Measurements from ENCODE around the gene ADIPOQ. TPM values are rescaled to one million over a fixed set of nuclear protein-coding genes. Genes with fewer than 3 reads are reported as not detected.

The ADIPOQ gene
- total and polyA plus RNA-seq, 8 donors, result 0.03 to 0.10 (median 0.06) TPM; not detected in 4

DNA sequence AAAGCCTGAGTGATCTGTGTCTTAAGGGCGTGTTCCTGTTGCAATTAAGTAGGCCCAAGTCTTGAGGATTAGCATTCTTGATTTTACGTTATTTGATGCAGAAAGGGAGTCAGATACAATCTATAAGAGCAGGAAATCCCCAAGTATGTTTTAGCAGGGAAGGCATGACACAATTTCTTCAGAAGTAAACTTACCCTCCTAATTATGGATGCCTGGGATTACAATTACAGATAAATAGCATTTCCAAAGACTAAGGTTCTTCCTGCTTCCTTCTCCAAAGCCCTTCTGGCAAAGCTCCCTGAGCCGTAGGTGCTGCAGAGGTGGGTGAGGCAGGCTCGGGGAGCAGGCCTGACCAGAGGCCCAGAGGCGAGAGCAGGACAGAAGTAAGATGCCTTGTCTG is 52.9 kb downstream of the ADIPOQ start:
- ATAC-seq, result no peak

DNA sequence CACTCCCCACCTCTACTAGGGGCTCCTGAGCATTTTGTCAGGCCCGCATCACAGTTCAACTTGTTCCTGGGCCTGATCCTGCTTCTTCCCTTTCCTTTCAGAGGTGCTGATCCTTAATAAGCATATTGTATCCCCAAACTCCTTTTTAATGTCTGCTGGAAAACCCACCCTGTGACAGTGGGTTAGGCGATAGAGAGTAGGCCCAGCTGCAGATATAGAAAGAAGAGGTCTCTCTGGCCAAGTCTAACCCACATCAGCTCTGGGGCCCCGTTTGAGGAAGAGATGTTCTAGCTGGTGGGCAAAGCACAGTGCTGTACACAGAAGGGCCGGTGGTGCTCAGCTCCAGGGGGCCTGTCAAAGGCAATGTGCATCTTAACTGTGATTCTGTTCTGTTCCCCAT is 53.5 kb downstream of the ADIPOQ start:
- Histone ChIP-seq H3K9me3 (no peaks in the 10 kb centered on the region), H3K27me3 (no peaks in the 10 kb centered on the region), H3K36me3 (no peaks in the 10 kb centered on the region), H3K4me1 (no peaks in the 10 kb centered on the region), H3K27ac (no peak overlapping the region), H3K4me3 (no peak overlapping the region)
- no peak for DNase-seq
- no peak for ATAC-seq
- TF ChIP-seq, protein P1, sequence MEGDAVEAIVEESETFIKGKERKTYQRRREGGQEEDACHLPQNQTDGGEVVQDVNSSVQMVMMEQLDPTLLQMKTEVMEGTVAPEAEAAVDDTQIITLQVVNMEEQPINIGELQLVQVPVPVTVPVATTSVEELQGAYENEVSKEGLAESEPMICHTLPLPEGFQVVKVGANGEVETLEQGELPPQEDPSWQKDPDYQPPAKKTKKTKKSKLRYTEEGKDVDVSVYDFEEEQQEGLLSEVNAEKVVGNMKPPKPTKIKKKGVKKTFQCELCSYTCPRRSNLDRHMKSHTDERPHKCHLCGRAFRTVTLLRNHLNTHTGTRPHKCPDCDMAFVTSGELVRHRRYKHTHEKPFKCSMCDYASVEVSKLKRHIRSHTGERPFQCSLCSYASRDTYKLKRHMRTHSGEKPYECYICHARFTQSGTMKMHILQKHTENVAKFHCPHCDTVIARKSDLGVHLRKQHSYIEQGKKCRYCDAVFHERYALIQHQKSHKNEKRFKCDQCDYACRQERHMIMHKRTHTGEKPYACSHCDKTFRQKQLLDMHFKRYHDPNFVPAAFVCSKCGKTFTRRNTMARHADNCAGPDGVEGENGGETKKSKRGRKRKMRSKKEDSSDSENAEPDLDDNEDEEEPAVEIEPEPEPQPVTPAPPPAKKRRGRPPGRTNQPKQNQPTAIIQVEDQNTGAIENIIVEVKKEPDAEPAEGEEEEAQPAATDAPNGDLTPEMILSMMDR (IDR thresholded peaks at IDR 0.05), result no peak
- intact Hi-C loops (cut with DNase I), result no loop called here

More for the DNA sequence above, 52.9 kb downstream of the ADIPOQ start:
- Histone ChIP-seq H3K4me1 (no peaks in the 10 kb centered on the region), H3K27me3 (no peaks in the 10 kb centered on the region), H3K4me3 (no peak overlapping the region), H3K9me3 (no peaks in the 10 kb centered on the region), H3K36me3 (no peaks in the 10 kb centered on the region), H3K27ac (no peak overlapping the region)
- intact Hi-C loops (cut with DNase I), result no loop called here
- no peak for DNase-seq
- TF ChIP-seq, protein P1 (IDR thresholded peaks at IDR 0.05), result no peak

DNA sequence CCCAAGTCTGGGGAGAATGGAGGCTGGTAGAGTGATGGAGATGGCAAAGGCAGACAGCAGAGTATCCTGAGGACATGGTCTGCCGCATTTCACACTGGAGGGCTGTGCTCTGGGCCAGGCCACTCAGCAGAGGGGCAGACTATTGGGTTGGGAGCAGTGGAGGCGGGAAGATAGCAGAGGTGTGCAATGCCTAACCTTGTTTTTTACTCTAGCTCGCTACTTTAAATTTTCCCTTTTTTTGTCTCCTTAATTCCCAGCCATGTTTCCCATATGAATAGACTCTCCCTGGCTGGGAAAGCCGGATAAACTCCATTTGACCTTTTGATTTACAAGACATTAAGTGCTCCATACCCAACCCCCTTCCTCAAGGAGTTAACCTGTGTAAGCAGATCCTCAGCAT is 54.4 kb downstream of the ADIPOQ start:
- no peaks in the 10 kb centered on the region for H3K4me1 ChIP-seq
- intact Hi-C loops (cut with DNase I), result no loop called here
- no peaks in the 10 kb centered on the region for H3K27me3 ChIP-seq
- peak; percentile 60 for ATAC-seq
- no peak overlapping the region for H3K4me3 ChIP-seq
- no peaks in the 10 kb centered on the region for H3K36me3 ChIP-seq
- DNase-seq, result no peak
- TF ChIP-seq, protein P1 (IDR thresholded peaks at IDR 0.05), result no peak
- no peak overlapping the region for H3K27ac ChIP-seq
- H3K9me3 ChIP-seq, result no peaks in the 10 kb centered on the region

DNA sequence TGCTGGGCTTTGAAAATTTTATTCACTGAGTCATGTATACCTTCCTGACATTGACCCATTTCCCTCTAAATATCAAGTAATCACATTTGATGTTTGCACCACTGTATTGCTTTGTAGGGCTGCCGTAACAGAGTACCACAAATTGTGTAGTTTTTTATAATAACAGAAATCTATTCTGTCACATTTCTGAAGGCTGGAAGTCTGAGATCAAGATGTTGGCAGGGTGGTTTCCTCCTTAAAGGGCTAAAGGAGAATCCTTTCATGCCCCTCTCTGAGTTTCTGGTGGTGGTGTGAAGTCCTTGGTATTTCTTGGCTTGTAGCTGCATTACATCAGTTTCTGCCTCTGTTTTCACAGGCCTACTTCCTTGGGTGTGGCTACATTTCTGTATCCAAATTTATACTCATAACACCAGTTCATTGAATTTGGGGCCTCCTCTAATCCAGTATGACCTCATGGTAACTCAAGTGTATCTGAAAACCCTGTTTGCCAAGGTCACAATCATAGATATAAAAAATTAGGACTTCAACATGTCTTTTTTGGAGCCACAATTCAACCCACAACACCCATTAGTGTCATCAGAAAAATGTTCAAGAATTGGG is 58.7 kb downstream of the ADIPOQ start:
- Histone ChIP-seq H3K4me3 (no peak overlapping the region), H3K9me3 (peaks cover 0 to 2% of the 10 kb centered on the region in 2 donors), H3K4me1 (no peaks in the 10 kb centered on the region), H3K27ac (no peak overlapping the region), H3K27me3 (no peaks in the 10 kb centered on the region), H3K36me3 (no peaks in the 10 kb centered on the region)
- intact Hi-C loops (cut with DNase I), result no loop called here
- DNase-seq (no peak), ATAC-seq (no peak)
- TF ChIP-seq, protein P1 (IDR thresholded peaks at IDR 0.05), result no peak

DNA sequence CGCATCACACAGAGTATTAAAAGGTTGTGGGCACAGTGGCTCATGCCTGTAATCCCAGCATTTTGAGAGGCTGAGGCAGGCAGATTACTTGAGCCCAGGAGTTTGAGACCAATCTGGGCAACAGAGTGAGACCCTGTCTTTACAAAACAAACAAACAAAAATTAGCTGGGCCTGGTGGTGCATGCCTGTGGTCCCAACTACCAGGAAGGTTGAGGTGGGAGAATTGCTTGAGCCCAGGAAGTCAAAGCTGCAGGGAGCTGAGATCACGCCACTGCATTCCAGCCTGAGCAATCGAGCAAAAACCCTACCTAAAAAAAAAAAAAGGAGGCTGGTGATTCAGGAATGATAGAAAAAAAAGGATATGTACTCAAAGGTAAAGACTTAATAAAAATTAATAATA is 59.6 kb downstream of the ADIPOQ start:
- H3K27me3 ChIP-seq, result no peaks in the 10 kb centered on the region
- H3K9me3 ChIP-seq, result peaks cover 0 to 2% of the 10 kb centered on the region in 2 donors
- no peak overlapping the region for H3K27ac ChIP-seq
- DNase-seq (no peak), ATAC-seq (no peak)
- no peaks in the 10 kb centered on the region for H3K4me1 ChIP-seq
- intact Hi-C loops (cut with DNase I), result no loop called here
- no peaks in the 10 kb centered on the region for H3K36me3 ChIP-seq
- TF ChIP-seq, protein P1 (IDR thresholded peaks at IDR 0.05), result no peak
- no peak overlapping the region for H3K4me3 ChIP-seq
